ENCODE measurements around the gene IREB2.
"Not testable (repeated sequence)": the region's sequence is repeated elsewhere in the genome, so short reads cannot be mapped to it uniquely, and the experiment has no call there.

The IREB2 gene

DNA sequence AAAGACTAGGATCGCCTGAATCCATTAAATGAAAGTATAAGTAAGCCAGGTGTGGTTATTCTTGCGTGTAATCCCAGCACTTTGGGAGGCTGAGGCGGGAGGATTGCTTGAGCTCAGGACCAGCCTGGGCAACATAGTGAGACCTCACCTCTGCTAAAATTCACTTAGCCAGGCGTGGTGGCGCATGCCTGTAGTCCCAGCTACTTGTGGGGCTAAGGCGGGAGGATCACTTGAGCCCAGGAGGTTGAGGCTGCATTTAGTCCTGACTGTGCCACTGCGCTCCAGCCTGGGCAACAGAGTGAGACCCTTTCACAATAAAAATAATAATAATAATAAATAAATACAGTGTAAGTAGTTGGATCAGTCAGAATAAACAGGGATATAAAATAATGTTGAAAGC lies 43.9 kb downstream of the IREB2 start:
- no peak for DNase-seq

DNA sequence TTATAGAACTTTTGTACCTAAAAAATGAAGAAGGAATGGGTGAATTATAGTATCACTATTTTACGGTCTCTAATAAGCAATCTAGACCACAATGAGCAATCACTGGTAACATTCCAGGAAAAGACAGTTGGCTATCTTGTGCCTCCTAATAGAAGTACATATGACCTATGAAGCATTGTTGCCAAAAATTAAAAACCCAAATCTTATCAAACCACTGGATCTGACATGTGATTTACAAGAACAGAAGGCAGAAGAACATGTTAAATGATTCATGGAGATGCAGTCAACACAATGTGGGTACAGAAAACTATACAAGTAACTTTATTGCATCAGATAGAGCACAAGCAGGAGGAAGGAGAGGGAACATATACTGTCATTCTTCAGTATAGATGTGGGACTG lies 54.9 kb downstream of the IREB2 start:
- peak; percentile 6 for DNase-seq

DNA sequence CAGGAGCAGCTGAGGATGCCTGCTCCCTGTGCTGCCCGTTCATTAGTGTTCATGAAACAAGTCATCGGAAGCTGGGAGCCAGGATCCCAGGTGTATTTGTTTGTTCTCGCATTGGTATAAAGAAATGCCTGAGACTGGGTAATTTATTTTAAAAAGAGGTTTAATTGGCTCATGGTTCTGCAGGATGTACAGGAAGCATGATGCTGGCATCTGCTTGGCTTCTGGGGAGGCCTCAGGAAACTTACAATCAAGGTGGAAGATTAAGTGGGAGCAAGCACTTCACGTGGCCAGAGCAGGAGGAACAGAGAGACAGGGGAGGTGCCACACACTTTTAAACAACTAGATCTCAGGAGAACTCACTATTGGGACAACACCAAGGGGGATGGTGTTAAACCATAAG lies 63.8 kb downstream of the IREB2 start:
- DNase-seq, result no peak

DNA sequence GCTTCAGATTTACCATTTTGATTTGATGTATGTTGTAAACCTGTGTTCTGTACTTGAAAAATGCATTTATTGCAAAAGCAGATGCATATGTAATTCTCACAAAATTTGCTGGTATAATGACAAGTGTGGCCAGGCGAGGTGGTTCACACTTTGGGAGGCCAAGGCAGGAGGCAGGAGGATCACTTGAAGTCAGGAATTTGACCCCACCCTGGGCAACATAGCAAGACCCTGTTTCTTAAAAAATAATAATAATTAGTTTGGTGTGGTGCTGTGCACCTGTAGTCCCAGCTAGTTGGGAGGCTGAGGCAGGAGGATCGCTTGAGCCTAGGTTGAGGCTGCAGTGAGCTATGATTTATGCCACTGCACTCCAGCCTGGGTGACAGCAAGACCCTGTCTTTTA lies 64.6 kb downstream of the IREB2 start:
- no peak for DNase-seq

DNA sequence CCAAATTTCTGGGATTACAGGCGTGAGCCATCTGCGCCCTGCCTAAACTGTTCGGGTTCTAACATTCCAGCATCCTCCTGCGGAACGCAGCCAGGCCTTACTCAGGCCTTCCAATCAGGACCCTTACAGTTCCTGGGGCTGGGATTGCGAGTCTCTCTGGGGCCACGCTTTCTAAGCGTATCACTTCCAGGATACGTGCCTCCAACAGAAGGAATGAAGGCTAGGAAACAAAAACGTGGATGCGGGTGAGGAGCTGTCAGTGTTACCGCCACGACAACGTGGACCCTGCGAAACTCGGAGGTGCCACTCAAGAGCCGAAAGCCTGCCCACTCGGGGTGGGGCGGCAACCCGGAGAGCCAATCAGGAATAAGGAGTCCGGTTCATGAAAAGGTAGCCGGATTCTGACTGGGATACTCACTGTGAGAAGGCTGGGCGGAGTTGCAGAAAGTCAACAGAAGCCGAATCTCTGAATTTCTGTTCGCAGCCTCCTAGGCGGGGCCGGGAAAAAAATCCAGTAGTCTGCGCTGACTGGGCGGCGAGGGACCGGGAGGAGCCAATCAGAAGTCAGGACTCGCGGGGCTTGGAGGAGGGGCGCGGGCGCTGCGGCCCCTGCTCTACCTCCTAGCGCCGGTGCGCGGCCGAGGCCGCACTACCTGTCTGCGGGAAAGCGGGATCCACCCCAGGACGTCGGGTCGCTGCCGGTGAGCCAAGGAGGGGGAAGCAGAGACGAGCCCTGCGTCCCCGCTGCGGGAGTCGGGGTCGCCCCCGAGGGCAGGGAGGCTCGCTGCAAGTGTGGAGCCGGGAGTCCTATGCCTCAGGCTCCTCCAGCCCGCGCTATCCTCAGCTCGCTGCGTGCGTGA lies 69.2 kb downstream of the IREB2 start, which contains the start of gene HYKK:
TSS of gene HYKK (plus strand) at position 607 of the 860 bp plus-strand sequence. CDS start 5,512 bp downstream, outside the sequence.
- DNase-seq, result peak; percentile 94

DNA sequence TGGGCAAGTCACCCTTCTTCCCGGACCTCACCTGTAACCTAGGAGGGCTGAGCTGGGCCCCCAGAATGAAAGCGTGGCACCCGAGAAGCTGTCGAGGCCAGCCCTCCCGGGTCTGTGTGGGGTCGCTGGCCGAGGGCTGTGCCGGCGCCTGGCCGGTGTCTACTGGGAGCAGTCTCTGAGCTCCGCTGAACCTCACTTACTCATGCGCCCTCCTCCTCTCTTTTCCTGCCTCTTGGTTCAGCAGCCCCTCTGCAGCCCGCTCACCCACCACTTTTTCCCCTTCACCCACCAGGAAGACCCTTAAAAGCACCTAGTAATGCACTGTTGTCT lies 69.8 kb downstream of the IREB2 start:
- no peak for DNase-seq

DNA sequence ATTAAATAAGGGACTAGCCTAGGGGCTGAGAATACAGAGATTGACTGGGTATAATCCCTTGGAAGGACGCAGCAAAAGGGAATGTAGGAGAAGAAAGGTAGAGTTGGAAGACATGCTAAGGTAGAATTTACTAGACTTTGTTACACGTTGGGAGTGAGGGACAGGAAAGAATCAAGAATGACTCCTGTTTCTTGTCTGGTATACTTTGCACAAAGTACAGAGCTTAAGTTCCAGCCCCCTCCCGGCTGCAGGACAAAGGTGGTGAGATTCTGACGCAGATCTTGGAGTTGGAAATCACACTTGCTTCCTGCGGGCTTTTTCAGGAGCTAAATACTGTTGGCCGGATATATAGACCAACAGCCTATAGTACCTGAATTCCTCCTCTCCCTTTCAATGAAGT lies 70.3 kb downstream of the IREB2 start:
- DNase-seq, result no peak

DNA sequence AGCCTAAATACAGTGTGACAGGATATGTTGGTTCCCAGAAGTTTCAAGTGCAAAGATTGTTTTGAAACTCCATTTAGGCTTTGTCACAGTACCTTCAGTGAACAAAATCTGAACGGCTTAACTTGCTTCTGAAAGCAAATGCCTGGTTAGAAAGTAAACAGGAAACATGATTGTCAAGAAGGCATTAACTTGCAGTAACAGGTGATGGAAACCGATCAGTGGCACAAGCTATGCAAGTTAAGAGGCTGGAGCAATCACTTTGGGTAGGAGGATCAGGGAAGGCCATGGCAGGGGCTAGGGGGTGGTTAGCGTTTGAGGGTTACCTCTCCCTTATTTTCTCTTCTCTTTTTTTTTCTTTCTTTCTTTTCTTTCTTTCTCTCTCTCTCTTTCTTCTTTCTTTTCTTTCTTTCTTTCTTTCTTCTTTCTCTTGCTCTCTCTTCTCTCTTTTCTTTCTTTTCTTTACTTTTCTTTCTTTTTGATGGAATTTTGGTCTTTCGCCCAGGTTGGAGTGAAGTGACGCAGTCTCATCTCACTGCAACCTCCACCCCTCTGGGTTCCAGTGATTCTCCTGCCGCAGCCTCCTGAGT lies 71.8 kb downstream of the IREB2 start:
- DNase-seq, result no peak

DNA sequence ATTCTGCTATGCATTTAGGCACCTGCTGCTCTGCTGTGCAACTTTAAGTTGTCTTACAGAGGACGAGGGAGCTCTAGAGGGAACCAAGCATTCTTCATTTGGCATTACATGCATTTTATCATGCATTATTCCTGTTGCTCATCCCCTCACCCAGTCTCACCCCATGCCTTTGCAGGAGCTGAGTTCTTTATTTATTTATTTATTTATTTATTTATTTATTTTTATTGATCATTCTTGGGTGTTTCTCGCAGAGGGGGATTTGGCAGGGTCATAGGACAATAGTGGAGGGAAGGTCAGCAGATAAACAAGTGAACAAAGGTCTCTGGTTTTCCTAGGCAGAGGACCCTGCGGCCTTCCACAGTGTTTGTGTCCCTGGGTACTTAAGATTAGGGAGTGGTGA lies 82.0 kb downstream of the IREB2 start:
- not testable (repeated sequence) for DNase-seq

DNA sequence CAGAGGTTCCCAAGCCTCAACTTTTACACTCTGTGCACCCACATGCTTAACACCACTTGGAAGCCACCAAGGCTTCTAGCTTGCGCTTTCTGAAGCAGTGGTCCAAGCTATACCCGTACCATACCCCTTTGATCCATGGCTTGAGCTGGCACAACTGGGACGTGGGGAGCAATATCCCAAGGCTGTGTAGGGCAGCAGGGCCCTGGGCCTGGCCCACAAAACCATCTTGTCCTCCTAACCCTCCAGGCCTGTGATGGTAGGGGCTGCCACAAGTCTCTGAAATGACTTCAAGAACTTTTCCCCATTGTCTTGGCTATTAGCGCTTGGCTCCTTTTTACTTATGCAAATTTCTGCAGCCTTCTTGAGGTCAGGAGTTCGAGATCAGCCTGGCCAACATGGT lies 86.2 kb downstream of the IREB2 start:
- no peak for DNase-seq

DNA sequence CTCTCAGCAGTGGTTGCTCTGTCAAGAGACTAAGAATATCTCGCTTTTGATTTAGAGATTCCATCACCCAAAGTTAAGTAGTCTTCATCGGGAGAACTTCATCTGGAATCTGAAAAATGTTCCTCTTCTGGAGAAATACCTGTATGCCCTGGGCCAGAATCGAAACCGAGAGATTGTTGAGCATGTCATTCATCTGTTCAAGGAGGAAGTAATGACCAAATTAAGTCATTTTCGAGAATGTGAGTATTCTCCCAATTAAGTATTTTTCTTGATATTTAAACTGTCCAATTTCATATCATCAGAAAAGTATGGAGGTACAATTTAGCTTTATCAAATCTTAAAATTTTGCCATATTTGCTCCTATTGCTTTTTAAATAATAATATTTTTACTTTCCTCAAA lies 89.3 kb downstream of the IREB2 start:
- no peak for DNase-seq

DNA sequence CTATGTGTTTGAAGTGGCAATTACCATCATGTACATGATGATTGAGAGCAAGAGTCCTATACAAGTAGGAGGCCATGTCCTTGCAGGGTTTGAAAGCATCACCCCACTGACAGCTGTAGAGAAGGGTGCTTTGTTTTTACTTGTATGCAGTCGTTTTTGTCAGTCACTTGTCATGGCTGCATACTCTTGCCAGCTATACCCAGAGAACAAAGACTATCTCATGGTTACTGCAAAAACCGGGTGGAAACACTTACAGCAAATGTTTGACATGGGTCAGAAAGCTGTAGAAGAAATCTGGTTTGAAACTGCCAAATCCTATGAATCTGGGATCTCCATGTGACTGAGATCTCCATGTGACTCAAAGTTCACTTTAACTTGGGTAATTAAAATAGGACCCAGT lies 95.3 kb downstream of the IREB2 start:
- no peak for DNase-seq

DNA sequence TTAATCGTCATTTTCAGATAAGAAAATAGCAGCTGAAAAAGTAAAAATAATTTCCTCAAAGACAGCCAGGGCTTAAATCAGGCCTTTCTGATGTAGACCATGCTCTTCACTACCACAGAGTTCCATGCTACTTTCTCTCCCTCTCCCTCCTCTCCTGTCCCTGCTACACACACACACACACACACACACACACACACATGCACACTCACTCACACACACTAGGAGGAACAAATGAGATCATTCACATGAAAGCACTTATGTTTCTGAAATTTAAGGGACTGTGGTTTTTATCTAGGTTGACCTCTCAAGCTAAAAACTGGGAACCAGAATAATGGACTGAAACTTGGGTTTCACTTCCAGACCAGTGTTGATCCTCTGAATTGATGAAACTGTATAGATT lies 98.1 kb downstream of the IREB2 start:
- DNase-seq, result no peak

DNA sequence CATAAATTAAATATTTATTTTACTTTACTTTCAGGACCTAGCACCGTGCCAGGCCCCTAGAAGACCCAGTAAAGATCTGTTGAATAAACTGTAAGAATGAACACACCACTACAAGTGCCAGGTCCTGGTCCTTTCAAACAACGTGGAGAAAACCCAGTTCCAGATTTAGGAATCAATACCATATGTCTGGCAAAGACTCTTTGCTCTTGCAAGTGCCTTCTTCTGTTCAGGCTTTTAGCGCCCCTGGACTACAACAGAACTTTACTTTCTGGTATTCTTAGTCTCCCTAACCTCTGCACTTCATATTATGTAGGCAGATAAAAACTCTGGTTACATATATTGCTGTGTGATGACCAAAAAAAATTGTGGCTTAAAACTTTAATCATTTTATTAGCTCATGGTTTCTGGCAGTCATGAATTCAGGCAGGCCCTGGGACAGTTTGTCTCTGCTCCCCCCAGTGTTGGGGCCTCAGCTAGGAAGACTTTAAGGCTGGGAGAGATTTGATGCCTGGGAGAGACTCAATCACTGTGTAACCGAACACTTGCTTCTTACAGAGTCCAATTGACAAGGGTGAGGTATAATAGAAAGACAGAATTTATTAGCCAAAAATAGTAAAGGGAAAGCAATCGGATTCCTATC lies 99.4 kb downstream of the IREB2 start:
- no peak for DNase-seq

DNA sequence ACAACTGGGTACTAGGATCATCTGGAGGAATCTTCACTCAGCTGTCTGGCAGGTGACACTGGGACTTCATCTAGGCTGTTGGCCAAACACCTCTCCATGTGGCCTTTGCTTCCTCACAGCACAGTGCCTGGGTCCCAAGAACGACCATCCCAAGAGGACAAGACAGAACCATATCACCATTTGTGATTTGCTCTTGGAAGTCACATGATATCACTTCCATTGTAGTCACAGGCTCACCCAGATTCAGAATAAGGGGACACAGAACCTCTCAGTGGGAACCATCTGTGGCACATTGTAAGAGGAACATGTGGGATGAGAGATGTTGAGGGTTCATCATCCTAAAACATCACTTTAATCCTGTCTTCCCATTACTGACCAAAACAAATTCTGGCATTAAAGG lies 100.3 kb downstream of the IREB2 start:
- no peak for DNase-seq

DNA sequence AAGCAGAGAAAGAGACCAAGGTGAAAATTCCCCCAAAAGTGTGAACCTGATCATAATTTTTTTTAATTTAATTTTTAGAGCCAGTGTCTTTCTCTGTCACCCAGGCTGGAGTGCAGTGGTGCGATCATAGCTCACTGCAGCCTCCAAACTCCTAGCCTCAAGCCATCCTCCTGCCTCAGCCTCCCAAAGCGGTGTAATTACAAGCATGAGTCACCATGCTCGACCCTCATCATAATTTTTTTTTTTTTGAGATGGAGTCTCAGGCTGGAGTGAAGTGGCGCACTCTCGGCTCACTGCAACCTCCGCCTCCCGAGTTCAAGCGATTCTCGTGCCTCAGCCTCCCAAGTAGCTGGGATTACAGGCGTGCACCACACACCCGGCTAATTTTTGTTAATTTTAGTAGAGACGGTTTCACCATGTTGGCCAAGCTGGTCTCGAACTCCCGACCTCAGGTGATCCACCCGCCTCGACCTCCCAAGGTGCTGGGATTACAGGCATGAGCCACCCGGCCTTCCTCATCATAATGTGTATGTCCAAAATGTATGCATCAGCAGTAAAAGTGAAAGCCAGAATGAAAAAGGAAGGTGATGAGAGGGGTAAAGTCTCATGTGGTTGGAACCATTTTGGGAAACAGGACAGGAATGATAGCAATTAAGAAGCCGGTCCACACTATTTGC lies 101.6 kb downstream of the IREB2 start:
- DNase-seq, result not testable (repeated sequence)

DNA sequence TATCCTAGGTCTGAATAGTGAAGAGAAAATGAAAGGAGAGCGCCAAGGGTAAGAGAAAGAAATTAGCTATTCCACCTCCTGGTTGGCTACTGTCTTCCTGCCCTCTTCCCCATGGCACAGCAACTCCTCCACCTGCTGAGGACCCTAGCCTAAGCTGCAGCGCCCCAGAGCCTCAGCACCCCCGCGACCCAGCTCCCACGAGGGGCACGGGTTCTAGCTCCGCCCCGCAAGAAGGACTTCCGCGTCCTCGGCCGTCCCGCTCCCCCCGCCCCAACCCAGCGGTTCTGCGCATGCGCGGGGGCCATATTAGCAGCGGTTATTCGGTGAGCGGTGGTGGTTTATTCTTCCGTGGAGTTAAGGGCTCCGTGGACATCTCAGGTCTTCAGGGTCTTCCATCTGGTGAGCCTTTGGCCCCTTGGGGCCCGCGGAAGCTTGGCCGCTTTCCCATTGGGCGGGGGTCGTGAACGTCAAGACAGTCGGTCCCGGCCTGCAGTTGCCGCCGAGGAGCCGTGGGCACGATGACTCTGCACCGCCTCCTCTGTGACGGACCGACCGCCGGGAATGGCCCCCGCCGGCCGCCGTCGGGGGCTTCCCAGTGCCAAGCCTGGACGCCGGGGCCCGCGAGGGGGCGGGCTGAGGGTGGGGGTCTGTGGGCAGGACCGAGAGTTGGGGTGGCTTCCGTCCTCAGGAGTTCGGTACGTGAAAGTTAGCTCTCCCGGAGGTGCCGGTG lies 102.3 kb downstream of the IREB2 start, which contains the start of gene PSMA4:
TSS of gene PSMA4 (plus strand) at position 304 of the 730 bp plus-strand sequence. CDS start 1,484 bp downstream, outside the sequence.
- peak; percentile 71 for DNase-seq

DNA sequence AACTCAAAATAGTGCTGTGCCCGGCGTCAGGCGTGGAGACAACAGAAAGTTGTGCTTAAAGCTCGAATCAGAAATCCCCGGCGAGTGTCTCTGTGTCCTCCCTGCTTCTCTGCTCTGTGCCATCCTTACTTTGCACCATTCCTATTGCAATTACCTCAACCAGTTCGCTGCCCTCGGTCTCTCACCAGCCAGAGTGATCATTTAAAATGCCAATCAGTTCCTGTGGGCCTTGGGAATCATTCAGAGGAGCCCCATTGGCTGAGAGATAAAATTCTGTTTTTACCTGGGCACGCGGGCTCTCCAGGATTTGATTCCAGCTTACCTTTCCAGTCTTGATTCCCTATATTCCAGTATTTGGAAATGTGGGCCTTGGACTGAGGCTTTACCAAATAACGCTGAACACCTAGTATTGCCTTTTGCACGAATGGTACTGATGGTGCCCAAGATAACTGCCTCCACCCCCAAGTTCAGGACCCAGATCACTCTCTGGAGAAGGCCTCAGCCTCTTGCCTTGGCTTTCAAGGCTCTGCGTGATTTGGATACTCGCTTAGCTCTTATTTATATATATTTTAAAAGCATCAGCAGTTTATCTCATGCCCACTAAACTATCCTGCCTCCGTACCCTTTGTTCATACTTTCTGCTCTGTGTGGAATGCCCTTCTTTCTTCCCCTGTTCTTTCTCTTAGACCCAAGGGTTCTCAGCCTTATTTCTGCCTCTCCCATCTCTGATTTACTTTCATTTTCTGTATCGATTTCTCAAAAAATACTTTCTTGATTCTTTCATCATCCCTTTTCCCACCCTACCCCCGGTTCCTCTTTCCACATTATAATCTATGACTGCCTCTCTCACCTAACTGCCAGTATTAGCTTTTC lies 103.1 kb downstream of the IREB2 start:
- DNase-seq, result peak; percentile 7

DNA sequence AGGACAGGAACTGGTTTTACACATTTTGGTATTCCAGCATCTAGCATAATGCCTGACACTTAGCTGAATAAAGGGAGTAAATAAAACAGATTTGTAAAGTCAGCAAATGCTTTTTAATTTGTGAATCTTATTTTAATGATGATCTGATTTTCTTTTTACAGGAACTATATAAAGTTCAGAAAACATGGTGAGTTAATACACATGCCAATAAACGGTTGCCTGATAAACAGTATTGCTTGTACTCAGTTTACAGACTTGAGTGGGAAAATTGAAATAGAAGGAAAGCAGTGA lies 103.7 kb downstream of the IREB2 start:
- no peak for DNase-seq

DNA sequence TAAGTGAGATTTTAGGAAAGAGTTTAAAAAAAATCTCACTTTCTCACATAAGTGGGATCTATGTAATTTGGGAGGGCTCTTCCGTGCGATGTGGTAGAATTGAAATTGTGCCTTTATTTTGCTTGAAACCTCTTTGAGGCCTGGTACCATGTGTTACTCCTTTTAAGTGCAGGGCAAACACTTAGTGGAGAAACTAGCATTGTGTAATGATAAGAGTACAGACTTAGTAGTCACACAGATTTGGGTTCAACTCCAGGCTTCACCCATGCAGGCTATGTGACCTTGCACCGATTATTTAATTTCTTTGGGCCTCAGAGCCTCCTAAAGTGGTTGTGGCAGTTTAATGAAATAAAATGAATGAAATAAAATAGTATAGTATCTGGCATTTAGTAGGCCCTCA lies 104.6 kb downstream of the IREB2 start:
- DNase-seq, result no peak

DNA sequence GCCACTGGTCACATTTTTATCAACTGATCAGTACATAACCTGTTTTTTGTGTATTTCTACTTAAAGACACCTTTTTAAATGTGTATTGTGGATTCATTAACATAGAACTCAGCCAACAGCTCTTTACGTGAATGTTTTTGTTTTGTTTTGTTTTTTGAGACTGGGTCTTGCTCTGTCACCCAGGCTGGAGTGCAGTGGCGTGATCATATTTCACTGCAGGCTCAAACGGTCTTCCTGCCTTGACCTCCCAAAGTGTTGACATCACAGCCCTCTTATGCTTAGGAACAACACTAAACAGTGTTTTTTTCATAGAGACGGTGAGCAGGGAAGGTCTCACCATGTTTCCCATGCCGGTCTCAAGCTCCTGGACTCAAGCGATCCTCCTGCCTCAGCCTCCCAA lies 112.2 kb downstream of the IREB2 start:
- no peak for DNase-seq

DNA sequence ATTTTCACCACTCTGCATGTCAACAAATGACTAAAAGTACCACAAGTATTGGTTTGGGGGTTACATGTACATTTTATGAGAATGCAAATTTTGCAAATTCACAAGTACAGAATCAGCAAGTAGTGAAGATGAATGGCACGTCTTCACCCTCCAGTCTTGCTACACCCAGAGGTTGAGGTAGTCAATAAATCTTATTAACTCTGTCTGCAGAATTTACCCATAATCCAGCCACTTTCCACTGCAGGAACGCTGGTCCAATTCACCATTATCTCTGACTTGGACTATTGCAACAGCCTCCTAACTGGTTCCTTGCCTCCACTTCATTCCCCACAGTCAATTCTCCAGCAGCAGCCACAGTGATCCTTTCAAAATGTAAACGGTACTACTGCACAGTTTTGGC lies 112.8 kb downstream of the IREB2 start:
- no peak for DNase-seq
